Tibial nerve (tissue), 4 donors: Measurements from ENCODE around the gene GALNT5. TPM values are rescaled to one million over a fixed set of nuclear protein-coding genes. Genes with fewer than 3 reads are reported as not detected.

Experiments used
- DNase-seq, 2 donors: peaks; one replicate each; pipeline ENCODE4 v3.0.0-alpha.2; 2019; ENCODE audit warnings: low spot score in 2 of 2
- H3K27ac ChIP-seq, 4 donors: fragments of 200-600 bp; sonication (generic) in 3 of 4; one replicate each; pipeline ENCODE4 v1.5.1; 2017 to 2019; ENCODE audit warnings: mild to moderate bottlenecking in 1 of 4
- H3K27me3 ChIP-seq, 2 donors: fragments of 200-600 bp; sonication (generic) in 1 of 2; one replicate each; pipeline versions ENCODE4 v1.5.1 to v1.6.0; 2017 to 2019
- H3K36me3 ChIP-seq, 3 donors: fragments of 200-600 bp; sonication (generic); one replicate each; pipeline ENCODE4 v1.5.1; 2018 to 2019
- H3K4me1 ChIP-seq, 4 donors: fragments of 200-600 bp; sonication (generic) in 3 of 4; one replicate each; pipeline ENCODE4 v1.5.1; 2017 to 2019
- H3K4me3 ChIP-seq, 4 donors: fragments of 200-600 bp; sonication (generic) in 3 of 4; one replicate each; pipeline ENCODE4 v1.5.1; 2017 to 2019; ENCODE audit warnings: mild to moderate bottlenecking in 1 of 4, moderate library complexity in 1 of 4
- H3K9me3 ChIP-seq, 4 donors: fragments of 200-600 bp; sonication (generic) in 3 of 4; one replicate each; pipeline ENCODE4 v1.5.1; 2017 to 2019
- EP300 ChIP-seq, 2 donors: sonication (generic); formaldehyde crosslinking; IDR thresholded peaks; one replicate each; pipeline ENCODE4 v1.6.1; 2017; ENCODE audit warnings: antibody characterized with exemption in 2 of 2, mild to moderate bottlenecking in 1 of 2
- POLR2A ChIP-seq, 2 donors: fragments of 450-650 bp; IDR thresholded peaks; one replicate each; pipeline ENCODE4 v1.6.1; 2017; ENCODE audit warnings: antibody characterized with exemption in 2 of 2, mild to moderate bottlenecking in 2 of 2, moderate library complexity in 2 of 2
- WGBS, 2 donors: methylation state at CpG; one replicate each; pipeline ENCODE4 v1.1.5; 2018; 5-methylcytosine and 5-hydroxymethylcytosine counted together
- total RNA-seq, 4 donors: library from RNA; depleted of rRNA; stranded (reverse); fragments of >200 nt; gene quantifications; one replicate each; pipeline ENCODE4 v1.1.0, GENCODE V29; 2016
- TF ChIP-seq, protein P1 (sequence below), 5 experiments: fragments of 200-600 bp in 3 of 5; fragments of 450-650 bp in 2 of 5; sonication (generic) in 3 of 5; IDR thresholded peaks; one replicate each; pipeline ENCODE4 v1.5.1; 2016 to 2019; ENCODE audit warnings: antibody characterized with exemption in 5 of 5, mild to moderate bottlenecking in 3 of 5, moderate library complexity in 2 of 5

Gene GALNT5
- total RNA-seq, 4 donors from 2014 or later, result 0.42 to 0.98 (median 0.87) TPM; not detected in 1

GRCh38 chr2:157322432-157322831 is 64.9 kb downstream of the GALNT5 start:
- H3K27me3 ChIP-seq, result no peaks in the 10 kb centered on the region
- no peak for DNase-seq
- H3K9me3 ChIP-seq, result no peaks in the 10 kb centered on the region
- H3K4me1 ChIP-seq, result peaks cover 0 to 5% (median 0%) of the 10 kb centered on the region in 4 donors
- no peak overlapping the region for H3K27ac ChIP-seq
- no peaks in the 10 kb centered on the region for H3K36me3 ChIP-seq
- H3K4me3 ChIP-seq, result no peak overlapping the region
- WGBS, 2 donors, result 91 to 94% methylated on average over 4 of the region's 4 CpGs
- TF ChIP-seq POLR2A (IDR thresholded peaks at IDR 0.05) (no peak), EP300 (IDR thresholded peaks at IDR 0.05) (no peak)
- TF ChIP-seq, protein P1, sequence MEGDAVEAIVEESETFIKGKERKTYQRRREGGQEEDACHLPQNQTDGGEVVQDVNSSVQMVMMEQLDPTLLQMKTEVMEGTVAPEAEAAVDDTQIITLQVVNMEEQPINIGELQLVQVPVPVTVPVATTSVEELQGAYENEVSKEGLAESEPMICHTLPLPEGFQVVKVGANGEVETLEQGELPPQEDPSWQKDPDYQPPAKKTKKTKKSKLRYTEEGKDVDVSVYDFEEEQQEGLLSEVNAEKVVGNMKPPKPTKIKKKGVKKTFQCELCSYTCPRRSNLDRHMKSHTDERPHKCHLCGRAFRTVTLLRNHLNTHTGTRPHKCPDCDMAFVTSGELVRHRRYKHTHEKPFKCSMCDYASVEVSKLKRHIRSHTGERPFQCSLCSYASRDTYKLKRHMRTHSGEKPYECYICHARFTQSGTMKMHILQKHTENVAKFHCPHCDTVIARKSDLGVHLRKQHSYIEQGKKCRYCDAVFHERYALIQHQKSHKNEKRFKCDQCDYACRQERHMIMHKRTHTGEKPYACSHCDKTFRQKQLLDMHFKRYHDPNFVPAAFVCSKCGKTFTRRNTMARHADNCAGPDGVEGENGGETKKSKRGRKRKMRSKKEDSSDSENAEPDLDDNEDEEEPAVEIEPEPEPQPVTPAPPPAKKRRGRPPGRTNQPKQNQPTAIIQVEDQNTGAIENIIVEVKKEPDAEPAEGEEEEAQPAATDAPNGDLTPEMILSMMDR (IDR thresholded peaks at IDR 0.05), result no peak

GRCh38 chr2:157324331-157324843 is 66.9 kb downstream of the GALNT5 start:
- TF ChIP-seq EP300 (IDR thresholded peaks at IDR 0.05) (no peak), POLR2A (IDR thresholded peaks at IDR 0.05) (no peak)
- TF ChIP-seq, protein P1 (IDR thresholded peaks at IDR 0.05), result no peak
- DNase-seq, result no peak
- no peaks in the 10 kb centered on the region for H3K36me3 ChIP-seq
- no peak overlapping the region for H3K27ac ChIP-seq
- WGBS, 2 donors, result 82 to 91% methylated on average over 2 of the region's 2 CpGs
- H3K4me1 ChIP-seq, result peaks cover 0 to 14% (median 0%) of the 10 kb centered on the region in 4 donors
- H3K4me3 ChIP-seq, result no peak overlapping the region
- no peaks in the 10 kb centered on the region for H3K9me3 ChIP-seq
- H3K27me3 ChIP-seq, result no peaks in the 10 kb centered on the region

DNA sequence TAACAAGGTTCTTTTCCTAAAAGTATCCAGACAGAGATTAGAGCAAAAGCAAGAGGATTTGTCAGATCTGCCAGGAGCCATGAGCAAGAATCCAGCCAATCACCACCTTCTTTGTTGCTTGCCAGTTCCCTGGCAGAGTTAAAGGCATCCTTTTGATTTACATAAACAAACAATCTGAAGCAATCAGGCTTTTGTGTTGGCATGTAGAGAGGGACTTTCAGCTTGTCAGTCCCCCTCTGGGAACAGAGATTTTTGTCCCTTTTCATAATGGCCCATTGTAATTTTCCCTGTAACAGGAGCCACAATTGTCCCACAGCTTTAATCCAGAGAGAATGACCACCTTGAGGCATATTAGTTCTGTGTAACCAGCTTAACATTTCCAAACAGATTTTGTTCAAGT is 68.3 kb downstream of the GALNT5 start, which contains the start of gene ERMN:
TSS of gene ERMN (minus strand) at position 39 of the 400 bp plus-strand sequence. CDS start 182 bp downstream, outside the sequence.
- no peak for DNase-seq
- no peaks in the 10 kb centered on the region for H3K27me3 ChIP-seq
- no peak within 1 kb of the TSS for H3K4me3 ChIP-seq
- H3K36me3 ChIP-seq, result no peaks in the 10 kb centered on the region
- H3K4me1 ChIP-seq, result peaks cover 0 to 14% (median 0%) of the 10 kb centered on the region in 4 donors
- no peak for TF ChIP-seq POLR2A (IDR thresholded peaks at IDR 0.05)
- peak within 1 kb of the TSS in 2 of 4 donors; percentile 38 to 66 for H3K27ac ChIP-seq
- no peaks in the 10 kb centered on the region for H3K9me3 ChIP-seq

DNA sequence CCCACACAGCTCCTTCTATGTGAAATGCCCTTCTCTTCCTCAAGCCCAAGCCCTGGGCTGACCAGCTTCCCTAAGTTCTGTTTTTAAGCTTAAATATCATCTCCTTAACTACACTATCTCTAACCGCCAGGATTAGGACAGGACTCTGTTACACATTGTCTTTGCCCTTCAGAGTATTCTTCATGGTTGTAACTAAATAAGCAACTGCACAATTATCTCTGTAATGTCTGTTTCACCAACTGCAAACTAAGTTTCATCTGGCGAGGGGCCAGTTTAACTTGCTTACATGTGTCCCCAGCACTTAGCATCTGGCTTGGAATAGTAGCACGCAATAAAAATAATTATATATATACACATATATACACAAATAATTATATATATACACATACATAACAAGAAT is 69.2 kb downstream of the GALNT5 start:
- Histone ChIP-seq H3K36me3 (no peaks in the 10 kb centered on the region), H3K27ac (peak overlapping the region in 1 of 4 donors; percentile 47), H3K4me1 (peaks cover 0 to 14% (median 0%) of the 10 kb centered on the region in 4 donors), H3K9me3 (no peaks in the 10 kb centered on the region), H3K4me3 (no peak overlapping the region), H3K27me3 (no peaks in the 10 kb centered on the region)
- TF ChIP-seq, protein P1 (IDR thresholded peaks at IDR 0.05), result no peak
- TF ChIP-seq EP300 (IDR thresholded peaks at IDR 0.05) (no peak), POLR2A (IDR thresholded peaks at IDR 0.05) (no peak)
- no peak for DNase-seq
- 91 to 95% methylated on average over 3 of the region's 3 CpGs for WGBS, 2 donors

DNA sequence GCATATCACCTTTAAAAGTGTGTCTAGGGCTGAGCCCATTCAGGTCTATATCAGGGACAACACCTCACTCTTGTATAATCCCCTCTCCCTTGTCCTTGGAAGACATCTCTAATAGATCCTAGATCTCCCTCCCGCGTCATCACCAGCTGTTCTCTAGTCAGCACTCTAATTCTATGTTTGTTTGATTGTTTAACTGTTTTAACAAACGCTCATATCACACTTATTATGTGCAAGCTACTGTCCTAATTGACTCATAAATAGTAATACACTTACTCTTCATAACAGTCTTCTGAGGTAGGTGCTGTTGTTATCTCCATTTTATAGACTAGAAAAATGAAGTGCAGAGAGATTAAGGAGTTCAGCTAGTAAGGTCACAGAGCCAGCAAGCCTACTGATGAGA is 69.7 kb downstream of the GALNT5 start:
- H3K4me1 ChIP-seq, result peaks cover 0 to 14% (median 0%) of the 10 kb centered on the region in 4 donors
- TF ChIP-seq, protein P1 (IDR thresholded peaks at IDR 0.05), result no peak
- TF ChIP-seq EP300 (IDR thresholded peaks at IDR 0.05), result no peak
- no peaks in the 10 kb centered on the region for H3K9me3 ChIP-seq
- H3K4me3 ChIP-seq, result no peak overlapping the region
- no peaks in the 10 kb centered on the region for H3K27me3 ChIP-seq
- 88 to 91% methylated on average over 3 of the region's 3 CpGs for WGBS, 2 donors
- H3K36me3 ChIP-seq, result no peaks in the 10 kb centered on the region
- no peak overlapping the region for H3K27ac ChIP-seq
- DNase-seq, result no peak
